Loucy (cell line): ENCODE results near the gene SKIC2.
"Not testable (repeated sequence)": the region's sequence is repeated elsewhere in the genome, so short reads cannot be mapped to it uniquely, and the experiment has no call there.

Experiments used
- CTCF ChIP-seq: fragments of 200-600 bp; sonication (generic); conservative IDR thresholded peaks from 2 replicates; pipeline ENCODE4 v1.5.1; 2014; ENCODE audit warnings: mild to moderate bottlenecking, antibody characterized with exemption, low read length
- EZH2phosphoT487 ChIP-seq: fragments of 200-600 bp; IDR thresholded peaks from 2 replicates; pipeline ENCODE4 v1.6.1; 2018; ENCODE audit warnings: antibody characterized with exemption, mild to moderate bottlenecking, moderate library complexity, borderline replicate concordance

GRCh38 chr6:32002546-32003268 is 43.7 kb downstream of the SKIC2 start:
- TF ChIP-seq CTCF, EZH2phosphoT487: not testable (repeated sequence)
